IPS-11a (cell line): ENCODE results near the gene CDC73.
"Not testable (repeated sequence)": the region's sequence is repeated elsewhere in the genome, so short reads cannot be mapped to it uniquely, and the experiment has no call there.

Experiments used
- H3K4me3 ChIP-seq: one replicate; pipeline ENCODE4 v1.5.1; 2013; ENCODE audit warnings: low read depth, low read length, control low read depth

Gene CDC73

GRCh38 chr1:193176113-193176512, 54.3 kb downstream of the CDC73 start:
- H3K4me3 ChIP-seq = no peak overlapping the region

- no peak overlapping the region for H3K4me3 ChIP-seq
These were observed 55.0 kb downstream of the CDC73 start for GRCh38 chr1:193176788-193177187.

- H3K4me3 ChIP-seq = no peak overlapping the region
These were observed 57.3 kb downstream of the CDC73 start for GRCh38 chr1:193179094-193179493.

- H3K4me3 ChIP-seq = no peak overlapping the region
These were observed 59.7 kb downstream of the CDC73 start for GRCh38 chr1:193181536-193181935.

GRCh38 chr1:193181985-193182384, 60.2 kb downstream of the CDC73 start:
- H3K4me3 ChIP-seq = no peak overlapping the region

GRCh38 chr1:193183019-193183627, 61.3 kb downstream of the CDC73 start:
- no peak overlapping the region for H3K4me3 ChIP-seq

- no peak overlapping the region for H3K4me3 ChIP-seq
These were observed 62.9 kb downstream of the CDC73 start for GRCh38 chr1:193184776-193185175.

GRCh38 chr1:193185211-193185610, 63.4 kb downstream of the CDC73 start:
- no peak overlapping the region for H3K4me3 ChIP-seq

- H3K4me3 ChIP-seq = no peak within 1 kb of the TSS
These were observed 64.3 kb downstream of the CDC73 start, which contains the start of gene B3GALT2 for GRCh38 chr1:193185901-193186731. B3GALT2 (minus strand) TSS chr1:193186613; CDS start chr1:193181562, 5,051 bp downstream.

- no peak overlapping the region for H3K4me3 ChIP-seq
These were observed 65.3 kb downstream of the CDC73 start for GRCh38 chr1:193187114-193187513.

GRCh38 chr1:193188915-193189314, 67.1 kb downstream of the CDC73 start:
- not testable (repeated sequence) for H3K4me3 ChIP-seq

GRCh38 chr1:193189442-193190095, 67.7 kb downstream of the CDC73 start:
- no peak overlapping the region for H3K4me3 ChIP-seq

- H3K4me3 ChIP-seq = no peak overlapping the region
These were observed 68.4 kb downstream of the CDC73 start for GRCh38 chr1:193190096-193190744.

- no peak overlapping the region for H3K4me3 ChIP-seq
These were observed 70.8 kb downstream of the CDC73 start for GRCh38 chr1:193192586-193192985.

- no peak overlapping the region for H3K4me3 ChIP-seq
These were observed 78.1 kb downstream of the CDC73 start for GRCh38 chr1:193199940-193200339.

- H3K4me3 ChIP-seq = no peak overlapping the region
These were observed 79.2 kb downstream of the CDC73 start for GRCh38 chr1:193201021-193201420.

- no peak overlapping the region for H3K4me3 ChIP-seq
These were observed 89.2 kb downstream of the CDC73 start for GRCh38 chr1:193210996-193211395.

- no peak overlapping the region for H3K4me3 ChIP-seq
These were observed 89.7 kb downstream of the CDC73 start for GRCh38 chr1:193211539-193211938.

GRCh38 chr1:193212637-193213036, 90.8 kb downstream of the CDC73 start:
- H3K4me3 ChIP-seq = no peak overlapping the region

GRCh38 chr1:193213998-193214397, 92.2 kb downstream of the CDC73 start:
- no peak overlapping the region for H3K4me3 ChIP-seq

GRCh38 chr1:193216920-193217319, 95.1 kb downstream of the CDC73 start:
- no peak overlapping the region for H3K4me3 ChIP-seq
